RWPE2 (cell line): ENCODE data around the gene TMC2.
"Not testable (repeated sequence)": the region's sequence is repeated elsewhere in the genome, so short reads cannot be mapped to it uniquely, and the experiment has no call there.

Experiments
- ATAC-seq: fragments of 200-7000 bp; cut with Tn5 transposase; 3 replicates; pipeline ENCODE4 v1.9.1; 2021; ENCODE audit warnings: low read depth
- DNase-seq: peaks from one replicate; pipeline ENCODE4 v3.0.0-alpha.2; 2020; ENCODE audit warnings: low spot score
- H3K27ac ChIP-seq: fragments of 450-650 bp; 2 replicates; pipeline ENCODE4 v1.5.1; 2017; ENCODE audit warnings: mild to moderate bottlenecking; ENCODE audit not compliant: poor library complexity, severe bottlenecking
- H3K27me3 ChIP-seq: fragments of 250-450 bp; sonication (Bioruptor Pico); 2 replicates; pipeline ENCODE4 v1.5.1; 2021; ENCODE audit warnings: mild to moderate bottlenecking, moderate library complexity; ENCODE audit not compliant: insufficient read depth, poor library complexity, severe bottlenecking
- H3K36me3 ChIP-seq: fragments of 250-450 bp; sonication (Bioruptor Pico); 2 replicates; pipeline ENCODE4 v1.5.1; 2020; ENCODE audit warnings: low read depth, mild to moderate bottlenecking, moderate library complexity
- H3K4me1 ChIP-seq: fragments of 250-450 bp; sonication (Bioruptor Pico); 2 replicates; pipeline ENCODE4 v1.5.1; 2021; ENCODE audit warnings: mild to moderate bottlenecking, moderate library complexity; ENCODE audit not compliant: insufficient read depth, poor library complexity, severe bottlenecking
- H3K4me3 ChIP-seq: fragments of 250-450 bp; sonication (Bioruptor Pico); 2 replicates; pipeline ENCODE4 v1.5.1; 2021; ENCODE audit warnings: mild to moderate bottlenecking, moderate library complexity; ENCODE audit not compliant: severe bottlenecking
- H3K9me3 ChIP-seq: fragments of 250-450 bp; sonication (Bioruptor Pico); 2 replicates; pipeline ENCODE4 v1.5.1; 2021; ENCODE audit warnings: mild to moderate bottlenecking, moderate library complexity; ENCODE audit not compliant: severe bottlenecking
- TF ChIP-seq, protein P1 (sequence below): fragments of 450-650 bp; IDR thresholded peaks from one replicate; pipeline ENCODE4 v1.5.1; 2017; ENCODE audit warnings: mild to moderate bottlenecking, moderate library complexity; ENCODE audit not compliant: poor library complexity, severe bottlenecking

TMC2 gene, protein sequence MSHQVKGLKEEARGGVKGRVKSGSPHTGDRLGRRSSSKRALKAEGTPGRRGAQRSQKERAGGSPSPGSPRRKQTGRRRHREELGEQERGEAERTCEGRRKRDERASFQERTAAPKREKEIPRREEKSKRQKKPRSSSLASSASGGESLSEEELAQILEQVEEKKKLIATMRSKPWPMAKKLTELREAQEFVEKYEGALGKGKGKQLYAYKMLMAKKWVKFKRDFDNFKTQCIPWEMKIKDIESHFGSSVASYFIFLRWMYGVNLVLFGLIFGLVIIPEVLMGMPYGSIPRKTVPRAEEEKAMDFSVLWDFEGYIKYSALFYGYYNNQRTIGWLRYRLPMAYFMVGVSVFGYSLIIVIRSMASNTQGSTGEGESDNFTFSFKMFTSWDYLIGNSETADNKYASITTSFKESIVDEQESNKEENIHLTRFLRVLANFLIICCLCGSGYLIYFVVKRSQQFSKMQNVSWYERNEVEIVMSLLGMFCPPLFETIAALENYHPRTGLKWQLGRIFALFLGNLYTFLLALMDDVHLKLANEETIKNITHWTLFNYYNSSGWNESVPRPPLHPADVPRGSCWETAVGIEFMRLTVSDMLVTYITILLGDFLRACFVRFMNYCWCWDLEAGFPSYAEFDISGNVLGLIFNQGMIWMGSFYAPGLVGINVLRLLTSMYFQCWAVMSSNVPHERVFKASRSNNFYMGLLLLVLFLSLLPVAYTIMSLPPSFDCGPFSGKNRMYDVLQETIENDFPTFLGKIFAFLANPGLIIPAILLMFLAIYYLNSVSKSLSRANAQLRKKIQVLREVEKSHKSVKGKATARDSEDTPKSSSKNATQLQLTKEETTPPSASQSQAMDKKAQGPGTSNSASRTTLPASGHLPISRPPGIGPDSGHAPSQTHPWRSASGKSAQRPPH

DNA sequence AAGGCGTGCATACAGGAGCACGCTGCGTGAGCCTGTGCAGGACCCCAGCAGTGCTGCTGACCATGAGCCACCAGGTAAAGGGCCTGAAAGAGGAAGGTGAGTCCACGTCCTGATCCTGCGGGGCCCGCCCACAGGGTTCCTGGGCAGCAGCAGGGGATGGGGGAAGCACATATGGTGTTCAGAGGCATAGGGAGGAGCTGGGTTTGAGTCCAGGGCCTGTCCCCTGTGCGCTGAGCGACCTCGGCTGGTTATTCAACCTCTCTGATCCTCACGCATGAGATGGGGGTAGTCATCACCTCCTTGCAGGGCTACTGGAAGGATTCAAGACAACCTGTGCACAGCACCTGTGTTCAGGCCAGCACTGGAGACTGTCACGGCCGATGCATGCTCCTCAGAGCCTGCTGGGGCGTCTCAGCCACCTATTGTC, at the start of gene TMC2:
Gene TMC2 (plus strand): TSS at position 14 of the 427 bp plus-strand sequence. CDS start 49 bp downstream, at position 63.
- ATAC-seq (no peak), DNase-seq (peak; percentile 52)
- TF ChIP-seq, protein P1, sequence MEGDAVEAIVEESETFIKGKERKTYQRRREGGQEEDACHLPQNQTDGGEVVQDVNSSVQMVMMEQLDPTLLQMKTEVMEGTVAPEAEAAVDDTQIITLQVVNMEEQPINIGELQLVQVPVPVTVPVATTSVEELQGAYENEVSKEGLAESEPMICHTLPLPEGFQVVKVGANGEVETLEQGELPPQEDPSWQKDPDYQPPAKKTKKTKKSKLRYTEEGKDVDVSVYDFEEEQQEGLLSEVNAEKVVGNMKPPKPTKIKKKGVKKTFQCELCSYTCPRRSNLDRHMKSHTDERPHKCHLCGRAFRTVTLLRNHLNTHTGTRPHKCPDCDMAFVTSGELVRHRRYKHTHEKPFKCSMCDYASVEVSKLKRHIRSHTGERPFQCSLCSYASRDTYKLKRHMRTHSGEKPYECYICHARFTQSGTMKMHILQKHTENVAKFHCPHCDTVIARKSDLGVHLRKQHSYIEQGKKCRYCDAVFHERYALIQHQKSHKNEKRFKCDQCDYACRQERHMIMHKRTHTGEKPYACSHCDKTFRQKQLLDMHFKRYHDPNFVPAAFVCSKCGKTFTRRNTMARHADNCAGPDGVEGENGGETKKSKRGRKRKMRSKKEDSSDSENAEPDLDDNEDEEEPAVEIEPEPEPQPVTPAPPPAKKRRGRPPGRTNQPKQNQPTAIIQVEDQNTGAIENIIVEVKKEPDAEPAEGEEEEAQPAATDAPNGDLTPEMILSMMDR = no peak
- Histone ChIP-seq H3K4me1 (no peaks in the 10 kb centered on the region), H3K27ac (no peak within 1 kb of the TSS), H3K4me3 (no peak within 1 kb of the TSS), H3K9me3 (no peaks in the 10 kb centered on the region), H3K36me3 (no peaks in the 10 kb centered on the region), H3K27me3 (peaks cover 9% of the 10 kb centered on the region)

DNA sequence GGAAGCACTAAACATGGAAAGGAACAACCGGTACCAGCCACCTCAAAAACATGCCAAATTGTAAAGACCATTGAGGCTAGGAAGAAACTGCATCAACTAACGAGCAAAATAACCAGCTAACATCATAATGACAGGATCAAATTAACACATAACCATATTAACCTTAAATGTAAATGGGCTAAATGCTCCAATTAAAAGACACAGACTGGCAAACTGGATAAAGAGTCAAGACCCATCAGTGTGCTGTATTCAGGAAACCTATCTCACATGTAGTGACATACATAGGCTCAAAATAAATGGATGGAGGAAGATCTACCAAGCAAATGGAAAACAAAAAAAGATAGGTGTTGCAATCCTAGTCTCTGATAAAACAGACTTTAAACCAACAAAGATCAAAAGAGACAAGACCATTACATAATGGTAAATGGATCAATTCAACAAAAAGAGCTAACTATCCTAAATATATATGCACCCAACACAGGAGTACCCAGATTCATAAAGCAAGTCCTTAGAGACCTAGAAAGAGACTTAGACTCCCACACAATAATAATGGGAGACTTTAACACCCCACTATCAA, 33.5 kb upstream of the TMC2 start:
- not testable (repeated sequence) for ATAC-seq, DNase-seq, H3K4me1 ChIP-seq, H3K27me3 ChIP-seq, H3K9me3 ChIP-seq, H3K27ac ChIP-seq, H3K4me3 ChIP-seq
- peaks cover 17% of the 10 kb centered on the region for H3K36me3 ChIP-seq

DNA sequence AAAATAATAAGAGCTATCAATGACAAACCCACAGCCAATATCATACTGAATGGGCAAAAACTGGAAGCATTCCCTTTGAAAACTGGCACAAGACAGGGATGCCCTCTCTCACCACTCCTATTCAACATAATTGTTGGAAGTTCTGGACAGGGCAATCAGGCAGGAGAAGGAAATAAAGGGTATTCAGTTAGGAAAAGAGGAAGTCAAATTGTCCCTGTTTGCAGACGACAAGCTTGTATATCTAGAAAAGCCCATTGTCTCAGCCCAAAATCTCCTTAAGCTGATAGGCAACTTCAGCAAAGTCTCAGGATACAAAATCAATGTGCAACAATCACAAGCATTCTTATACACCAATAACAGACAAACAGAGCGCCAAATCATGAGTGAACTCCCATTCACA, 31.6 kb upstream of the TMC2 start:
- H3K4me3 ChIP-seq, H3K4me1 ChIP-seq, ATAC-seq, DNase-seq, H3K27me3 ChIP-seq, H3K27ac ChIP-seq, H3K36me3 ChIP-seq, H3K9me3 ChIP-seq: not testable (repeated sequence)

DNA sequence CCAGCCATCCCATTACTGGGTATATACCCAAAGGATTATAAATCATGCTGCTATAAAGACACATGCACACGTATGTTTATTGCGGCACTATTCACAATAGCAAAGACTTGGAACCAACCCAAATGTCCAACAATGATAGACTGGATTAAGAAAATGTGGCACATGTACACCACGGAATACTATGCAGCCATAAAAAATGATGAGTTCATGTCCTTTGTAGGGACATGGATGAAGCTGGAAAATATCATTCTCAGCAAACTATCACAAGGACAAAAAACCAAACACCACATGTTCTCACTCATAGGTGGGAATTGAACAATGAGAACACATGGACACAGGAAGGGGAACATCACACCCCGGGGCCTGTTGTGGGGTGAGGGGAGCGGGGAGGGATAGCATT, 29.9 kb upstream of the TMC2 start:
- not testable (repeated sequence) for H3K9me3 ChIP-seq, H3K27me3 ChIP-seq, DNase-seq

DNA sequence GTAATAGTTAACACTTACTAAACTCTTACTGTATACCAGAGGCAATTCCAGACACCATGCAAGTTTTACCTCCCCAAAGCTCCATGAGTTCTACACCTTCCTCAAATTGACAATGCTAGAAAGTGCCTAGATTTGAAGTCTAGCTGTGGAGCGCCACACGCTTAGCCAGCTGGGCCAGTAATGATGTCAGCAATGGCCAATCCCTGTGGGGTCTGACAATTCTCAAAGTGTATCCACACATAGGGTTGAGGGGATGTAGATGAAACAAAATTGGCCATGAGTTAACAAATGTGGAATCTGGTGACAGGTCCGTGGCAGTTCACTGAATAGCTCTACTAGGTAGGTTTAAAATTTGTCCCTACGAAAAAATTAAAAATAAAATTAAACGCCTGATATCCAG, 28.9 kb upstream of the TMC2 start:
- no peaks in the 10 kb centered on the region for H3K27me3 ChIP-seq
- TF ChIP-seq, protein P1 = no peak
- peak overlapping the region; percentile 19 for H3K27ac ChIP-seq
- no peak for DNase-seq
- ATAC-seq = no peak
- H3K4me3 ChIP-seq = peak overlapping the region; percentile 80
- no peaks in the 10 kb centered on the region for H3K36me3 ChIP-seq
- no peaks in the 10 kb centered on the region for H3K9me3 ChIP-seq
- peaks cover 4% of the 10 kb centered on the region for H3K4me1 ChIP-seq

More for the DNA sequence above, 29.9 kb upstream of the TMC2 start:
- not testable (repeated sequence) for H3K27ac ChIP-seq, H3K4me3 ChIP-seq, ATAC-seq, H3K4me1 ChIP-seq, H3K36me3 ChIP-seq
